WI38 (cell line): ENCODE measurements around the gene GGPS1.

ENCODE experiments used
- H3K4me3 ChIP-seq: 2 replicates; pipeline ENCODE4 v1.5.1; 2011; ENCODE audit warnings: low read depth, mild to moderate bottlenecking, control low read depth, low read length
- TF ChIP-seq, protein P1 (sequence below): IDR thresholded peaks from 2 replicates; pipeline ENCODE4 v1.5.1; 2012; ENCODE audit warnings: low read depth, mild to moderate bottlenecking, control low read depth, low read length

Gene GGPS1

DNA sequence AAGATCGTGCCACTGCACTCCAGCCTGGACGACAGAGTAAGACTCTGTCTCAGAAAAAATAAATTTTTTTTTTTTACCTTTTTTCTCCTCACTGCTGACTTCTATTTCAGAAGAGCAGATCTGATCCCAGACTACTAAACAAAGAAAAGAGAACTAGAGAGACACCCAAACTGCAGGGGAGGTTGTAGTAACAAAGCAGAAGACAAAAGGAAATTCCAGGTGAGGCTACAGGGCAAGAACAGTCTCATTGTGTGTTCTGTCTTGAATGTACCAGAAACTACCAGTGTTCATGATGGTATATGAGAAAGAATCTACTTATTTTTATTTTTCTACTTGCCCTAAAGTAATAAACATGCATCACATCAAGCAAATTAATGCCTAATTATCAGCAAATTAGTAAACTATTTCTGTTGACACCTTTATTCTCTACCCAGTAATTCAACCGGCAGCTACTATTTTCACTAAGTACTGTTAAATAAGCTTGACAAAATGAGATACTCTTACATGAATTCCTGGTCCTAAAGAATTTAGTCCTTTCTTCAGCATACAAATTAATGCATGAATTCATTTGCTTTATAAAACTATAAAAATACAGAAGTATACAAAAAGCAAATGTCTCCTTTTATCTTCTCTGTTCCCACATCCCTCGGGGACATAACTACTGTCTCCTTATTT lies 41.0 kb upstream of the GGPS1 start:
- TF ChIP-seq, protein P1, sequence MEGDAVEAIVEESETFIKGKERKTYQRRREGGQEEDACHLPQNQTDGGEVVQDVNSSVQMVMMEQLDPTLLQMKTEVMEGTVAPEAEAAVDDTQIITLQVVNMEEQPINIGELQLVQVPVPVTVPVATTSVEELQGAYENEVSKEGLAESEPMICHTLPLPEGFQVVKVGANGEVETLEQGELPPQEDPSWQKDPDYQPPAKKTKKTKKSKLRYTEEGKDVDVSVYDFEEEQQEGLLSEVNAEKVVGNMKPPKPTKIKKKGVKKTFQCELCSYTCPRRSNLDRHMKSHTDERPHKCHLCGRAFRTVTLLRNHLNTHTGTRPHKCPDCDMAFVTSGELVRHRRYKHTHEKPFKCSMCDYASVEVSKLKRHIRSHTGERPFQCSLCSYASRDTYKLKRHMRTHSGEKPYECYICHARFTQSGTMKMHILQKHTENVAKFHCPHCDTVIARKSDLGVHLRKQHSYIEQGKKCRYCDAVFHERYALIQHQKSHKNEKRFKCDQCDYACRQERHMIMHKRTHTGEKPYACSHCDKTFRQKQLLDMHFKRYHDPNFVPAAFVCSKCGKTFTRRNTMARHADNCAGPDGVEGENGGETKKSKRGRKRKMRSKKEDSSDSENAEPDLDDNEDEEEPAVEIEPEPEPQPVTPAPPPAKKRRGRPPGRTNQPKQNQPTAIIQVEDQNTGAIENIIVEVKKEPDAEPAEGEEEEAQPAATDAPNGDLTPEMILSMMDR: no peak
- no peak overlapping the region for H3K4me3 ChIP-seq

DNA sequence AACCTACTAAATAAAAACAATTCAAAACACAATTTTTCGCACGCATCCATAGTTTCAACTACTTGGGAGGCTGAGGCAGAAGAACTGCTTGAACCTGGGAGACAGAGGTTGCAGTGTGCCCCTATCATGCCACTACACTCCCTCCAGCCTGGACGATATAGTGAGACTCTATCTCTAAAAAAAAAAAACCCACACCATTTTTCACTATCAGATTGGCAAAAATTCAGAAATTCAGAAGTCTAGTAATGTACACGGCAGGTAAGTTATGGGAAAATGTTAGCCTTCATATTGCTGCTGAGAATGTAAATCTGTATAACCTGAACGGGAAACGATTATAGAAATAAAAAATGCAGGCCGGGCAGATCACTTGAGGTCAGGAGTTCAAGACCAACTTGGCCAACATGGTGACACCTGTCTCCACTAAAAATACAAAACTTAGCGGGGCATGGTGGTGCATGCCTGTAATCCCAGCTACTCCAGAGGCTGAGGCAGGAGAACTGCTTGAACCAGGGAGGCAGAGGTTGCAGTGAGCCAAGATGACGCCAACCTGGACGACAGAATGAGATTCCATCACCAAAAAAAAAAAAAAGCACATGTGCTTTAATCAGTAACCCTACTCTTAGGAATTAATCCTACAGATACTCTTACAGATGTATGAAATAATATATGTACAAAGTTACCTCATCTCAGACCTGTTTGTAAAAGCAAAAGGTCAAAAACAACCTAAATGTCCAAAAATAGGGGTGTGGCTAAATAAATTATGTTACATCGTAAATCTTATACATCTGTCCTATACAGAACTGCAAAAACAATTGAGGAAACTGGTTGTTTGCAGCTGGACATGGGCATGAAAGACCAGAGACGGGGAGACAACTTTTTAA lies 38.3 kb upstream of the GGPS1 start:
- TF ChIP-seq, protein P1: no peak
- no peak overlapping the region for H3K4me3 ChIP-seq

DNA sequence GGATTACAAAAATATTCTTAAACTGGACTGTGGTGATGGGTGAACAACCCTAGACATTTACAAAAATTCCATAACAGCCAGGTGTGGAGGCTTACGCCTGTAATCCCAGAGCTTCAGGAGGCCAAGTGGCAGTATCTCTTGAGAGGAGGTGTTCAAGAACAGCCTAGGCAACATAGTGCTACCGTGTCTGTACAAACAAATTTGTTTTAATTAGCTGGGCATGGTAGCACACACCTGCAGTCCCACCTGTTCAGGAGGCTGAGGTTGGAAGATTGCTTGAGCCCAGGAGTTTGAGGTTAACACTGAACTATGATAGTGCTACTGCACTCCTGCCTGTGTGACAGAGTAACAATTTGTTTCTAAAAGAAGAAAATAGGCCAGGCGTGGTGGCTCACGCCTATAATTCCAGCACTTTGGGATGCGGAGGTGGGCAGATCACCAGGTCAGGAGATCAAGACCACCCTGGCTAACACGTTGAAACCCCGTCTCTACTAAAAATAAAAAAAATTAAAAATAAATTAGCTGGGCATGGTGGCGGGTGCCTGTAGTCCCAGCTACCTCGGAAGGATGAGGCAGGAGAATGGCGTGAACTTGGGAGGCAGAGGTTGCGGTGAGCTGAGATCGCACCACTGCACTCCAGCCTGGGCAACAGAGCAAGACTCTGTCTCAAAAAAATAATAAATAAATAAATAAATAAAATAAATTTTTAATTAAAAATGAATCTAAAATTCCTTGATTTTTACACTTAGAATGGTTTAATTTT lies 37.4 kb upstream of the GGPS1 start:
- no peak overlapping the region for H3K4me3 ChIP-seq
- TF ChIP-seq, protein P1: no peak

DNA sequence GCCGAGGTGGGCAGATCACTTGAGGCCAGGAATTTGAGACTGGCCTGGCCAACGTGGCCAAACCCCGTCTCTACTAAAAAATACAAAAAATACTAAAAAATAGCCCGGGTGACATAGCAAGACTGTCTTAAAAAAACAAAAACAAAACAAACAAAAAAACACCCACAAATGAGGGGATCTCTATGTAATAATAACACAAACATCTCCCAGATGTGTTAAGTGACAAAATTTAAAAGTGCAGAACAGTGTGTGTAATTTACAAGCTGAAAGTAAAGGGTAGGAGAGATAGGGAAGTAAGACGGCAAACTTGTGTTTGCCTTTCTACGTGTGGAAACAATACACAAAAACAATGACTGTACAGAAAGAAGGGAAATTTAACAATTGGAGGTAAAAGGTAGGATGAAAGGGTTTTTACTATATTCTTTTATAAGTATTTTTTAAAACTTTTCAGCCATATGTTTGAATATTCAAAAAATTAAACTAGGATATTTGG lies 36.7 kb upstream of the GGPS1 start:
- TF ChIP-seq, protein P1: no peak

DNA sequence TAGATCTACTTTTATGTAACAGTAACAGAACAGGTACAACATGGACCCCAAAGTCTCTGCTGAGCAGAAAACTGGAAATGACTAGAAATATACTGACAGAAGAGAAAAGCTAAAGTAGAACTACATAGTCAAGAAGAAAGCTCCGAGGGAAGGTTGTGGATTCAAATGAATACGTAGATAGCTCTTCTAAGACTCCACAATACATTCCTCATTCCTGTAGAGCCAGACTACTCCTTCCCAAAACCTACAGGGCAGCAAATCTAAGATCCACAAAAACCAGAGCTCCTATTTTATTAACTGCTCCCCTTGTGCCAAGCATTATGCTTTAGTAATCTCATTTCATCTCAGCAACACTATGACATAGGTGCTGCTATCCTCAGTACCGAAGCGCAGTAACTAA lies 35.6 kb upstream of the GGPS1 start:
- H3K4me3 ChIP-seq: no peak overlapping the region
- TF ChIP-seq, protein P1: no peak

More for the DNA sequence above, 36.7 kb upstream of the GGPS1 start:
- H3K4me3 ChIP-seq: no peak overlapping the region

DNA sequence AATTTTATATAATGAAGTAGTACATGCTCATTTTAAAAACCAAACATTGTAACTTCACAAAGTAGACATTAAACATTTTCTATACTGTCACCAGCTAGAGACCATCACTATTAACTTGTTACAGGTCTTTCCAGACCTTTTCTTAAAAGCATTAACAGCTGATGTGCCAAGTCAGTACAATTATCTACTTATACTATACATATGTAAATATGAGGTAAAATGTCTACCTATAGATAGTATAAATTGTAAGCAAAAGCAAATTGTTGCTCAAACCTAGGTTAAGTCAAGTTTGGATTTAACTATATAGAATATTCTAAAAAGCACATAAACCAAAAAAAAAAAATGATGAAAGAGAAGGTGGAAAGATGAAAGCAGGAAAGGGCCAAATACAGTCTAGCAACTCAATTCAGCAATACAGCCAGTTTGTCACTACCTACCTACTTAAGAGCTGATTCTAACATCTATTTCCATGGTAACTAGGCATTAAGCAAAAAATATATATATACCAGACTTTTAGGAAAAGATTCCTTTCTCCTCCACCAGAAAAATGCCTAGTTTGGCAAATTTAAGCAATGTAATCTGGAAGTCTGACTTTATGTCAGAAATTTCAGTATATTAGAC lies 34.9 kb upstream of the GGPS1 start:
- no peak overlapping the region for H3K4me3 ChIP-seq
- TF ChIP-seq, protein P1: no peak
